Lower lobe of right lung (tissue), 2 donors: Measurements from ENCODE around the gene TJP1. TPM values are rescaled to one million over a fixed set of nuclear protein-coding genes. Genes with fewer than 3 reads are reported as not detected.
"Not testable (repeated sequence)": the region's sequence is repeated elsewhere in the genome, so short reads cannot be mapped to it uniquely, and the experiment has no call there.

Experiments
- ATAC-seq, 2 donors: fragments of 200-7000 bp; cut with Tn5 transposase; one replicate each; pipeline ENCODE4 v1.9.1; 2020 to 2022; ENCODE audit warnings: mild to moderate bottlenecking in 2 of 2, moderate library complexity in 2 of 2
- DNase-seq: peaks from one replicate; pipeline ENCODE4 v3.0.0-alpha.2; 2020
- H3K27ac ChIP-seq: fragments of 200-600 bp; one replicate; pipeline ENCODE4 v1.8.0; 2022
- H3K27me3 ChIP-seq: fragments of 200-600 bp; one replicate; pipeline ENCODE4 v1.8.0; 2022; ENCODE audit warnings: low read depth
- H3K36me3 ChIP-seq: fragments of 200-600 bp; one replicate; pipeline ENCODE4 v1.8.0; 2022; ENCODE audit warnings: mild to moderate bottlenecking
- H3K4me1 ChIP-seq: fragments of 200-600 bp; one replicate; pipeline ENCODE4 v1.8.0; 2022
- H3K4me3 ChIP-seq: fragments of 200-600 bp; one replicate; pipeline ENCODE4 v1.8.0; 2022; ENCODE audit warnings: mild to moderate bottlenecking
- H3K9me3 ChIP-seq: fragments of 200-600 bp; one replicate; pipeline ENCODE4 v1.8.0; 2022
- CTCF ChIP-seq: fragments of 200-600 bp; IDR thresholded peaks from one replicate; pipeline ENCODE4 v1.8.0; 2022; ENCODE audit warnings: antibody characterized with exemption, mild to moderate bottlenecking
- intact Hi-C: fragments of 100-400 bp; cut with DNase I; formaldehyde crosslinking; loops from one replicate; pipeline ENCODE4 v1.11.0; 2022
- total RNA-seq: library from RNA; stranded (reverse); fragmentation: NEBNext Ultra II Directional; extraction: Animal tissue kit (Norgen Biotek cat#: 25700); gene quantifications from one replicate; pipeline ENCODE4 v1.2.1, GENCODE V29; 2021
- donor health status: DM: no; HTN: yes; CAD: no; lungs with severe emphysema.

Gene TJP1
- total RNA-seq, 1 donor from 2014 or later = 115 TPM

- Histone ChIP-seq H3K9me3 (no peaks in the 10 kb centered on the region), H3K27ac (no peak overlapping the region), H3K36me3 (no peaks in the 10 kb centered on the region), H3K4me3 (no peak overlapping the region), H3K4me1 (no peaks in the 10 kb centered on the region), H3K27me3 (peaks cover 2% of the 10 kb centered on the region)
- intact Hi-C loops = no loop called here
- DNase-seq (no peak), ATAC-seq (no peak)
- TF ChIP-seq CTCF = no peak
Measured at GRCh38 chr15:29680465-29681165, 141.7 kb downstream of the TJP1 start.

GRCh38 chr15:29678504-29679034 lies 143.7 kb downstream of the TJP1 start:
- no peak for TF ChIP-seq CTCF
- intact Hi-C loops = no loop called here
- Histone ChIP-seq H3K4me3 (no peak overlapping the region), H3K27ac (no peak overlapping the region), H3K9me3 (no peaks in the 10 kb centered on the region), H3K4me1 (peaks cover 7% of the 10 kb centered on the region), H3K36me3 (no peaks in the 10 kb centered on the region), H3K27me3 (peaks cover 12% of the 10 kb centered on the region)
- DNase-seq (no peak), ATAC-seq (no peak)

- no peaks in the 10 kb centered on the region for H3K36me3 ChIP-seq
- H3K27me3 ChIP-seq = peaks cover 12% of the 10 kb centered on the region
- DNase-seq (no peak), ATAC-seq (no peak)
- no peak overlapping the region for H3K27ac ChIP-seq
- H3K4me3 ChIP-seq = no peak overlapping the region
- TF ChIP-seq CTCF = no peak
- H3K4me1 ChIP-seq = peaks cover 7% of the 10 kb centered on the region
- no peaks in the 10 kb centered on the region for H3K9me3 ChIP-seq
- intact Hi-C loops = no loop called here
Measured at GRCh38 chr15:29677871-29678461, 144.3 kb downstream of the TJP1 start.

GRCh38 chr15:29677455-29677854 lies 144.8 kb downstream of the TJP1 start:
- peaks cover 7% of the 10 kb centered on the region for H3K4me1 ChIP-seq
- H3K9me3 ChIP-seq = no peaks in the 10 kb centered on the region
- DNase-seq = no peak
- no peak overlapping the region for H3K27ac ChIP-seq
- H3K36me3 ChIP-seq = no peaks in the 10 kb centered on the region
- intact Hi-C loops = no loop called here
- H3K4me3 ChIP-seq = no peak overlapping the region
- peaks cover 12% of the 10 kb centered on the region for H3K27me3 ChIP-seq
- no peak for TF ChIP-seq CTCF
- ATAC-seq = no peak

GRCh38 chr15:29676961-29677402 lies 145.3 kb downstream of the TJP1 start:
- DNase-seq (no peak), ATAC-seq (no peak)
- Histone ChIP-seq H3K27me3 (peaks cover 12% of the 10 kb centered on the region), H3K4me3 (no peak overlapping the region), H3K27ac (no peak overlapping the region), H3K36me3 (no peaks in the 10 kb centered on the region), H3K4me1 (peaks cover 7% of the 10 kb centered on the region), H3K9me3 (no peaks in the 10 kb centered on the region)
- intact Hi-C loops = no loop called here
- no peak for TF ChIP-seq CTCF

- ATAC-seq, H3K36me3 ChIP-seq, H3K4me3 ChIP-seq, intact Hi-C loops, H3K9me3 ChIP-seq, H3K4me1 ChIP-seq, H3K27ac ChIP-seq, DNase-seq: not testable (repeated sequence)
- H3K27me3 ChIP-seq = peaks cover 12% of the 10 kb centered on the region
Measured at GRCh38 chr15:29676374-29676960, 145.8 kb downstream of the TJP1 start.
